Stimulated activated CD4-positive, alpha-beta T cell treated with anti-CD3 and anti-CD28 coated beads, Interleukin-12 subunit alpha, Interleukin-12 subunit beta, amount 100 ng/mL, for 24 hours (primary cell): ENCODE results near the gene COLEC11.
"Not testable (repeated sequence)": the region's sequence is repeated elsewhere in the genome, so short reads cannot be mapped to it uniquely, and the experiment has no call there.

Experiments
- DNase-seq, 2 experiments: peaks; one replicate each; pipeline ENCODE4 v3.0.0-alpha.2; 2020; ENCODE audit warnings: low read depth in 2 of 2

The COLEC11 gene

GRCh38 chr2:3625186-3625585 is 30.3 kb downstream of the COLEC11 start:
- DNase-seq, result no peak

- no peak for DNase-seq
These were observed 31.4 kb downstream of the COLEC11 start for GRCh38 chr2:3626118-3626811.

GRCh38 chr2:3626812-3627499 is 32.0 kb downstream of the COLEC11 start:
- no peak for DNase-seq

GRCh38 chr2:3627500-3628100 is 32.7 kb downstream of the COLEC11 start:
- DNase-seq, result no peak

- no peak for DNase-seq
These were observed 33.3 kb downstream of the COLEC11 start for GRCh38 chr2:3628241-3628679.

- no peak for DNase-seq
These were observed 33.9 kb downstream of the COLEC11 start for GRCh38 chr2:3628800-3629199.

- DNase-seq, result no peak
These were observed 35.7 kb downstream of the COLEC11 start for GRCh38 chr2:3630631-3631030.

GRCh38 chr2:3631161-3631850 is 36.4 kb downstream of the COLEC11 start:
- DNase-seq, result no peak

- no peak for DNase-seq
These were observed 37.1 kb downstream of the COLEC11 start for GRCh38 chr2:3631851-3632659.

GRCh38 chr2:3633089-3633981 is 38.4 kb downstream of the COLEC11 start:
- DNase-seq, result no peak

- DNase-seq, result no peak
These were observed 39.2 kb downstream of the COLEC11 start for GRCh38 chr2:3633982-3634595.

GRCh38 chr2:3634596-3635121 is 39.7 kb downstream of the COLEC11 start:
- no peak for DNase-seq

GRCh38 chr2:3635171-3635974 is 40.5 kb downstream of the COLEC11 start:
- no peak for DNase-seq

- not testable (repeated sequence) for DNase-seq
These were observed 41.0 kb downstream of the COLEC11 start for GRCh38 chr2:3635975-3636327.

- DNase-seq, result no peak
These were observed 41.8 kb downstream of the COLEC11 start for GRCh38 chr2:3636586-3637310.

GRCh38 chr2:3637311-3637675 is 42.4 kb downstream of the COLEC11 start:
- no peak for DNase-seq

GRCh38 chr2:3637692-3638455 is 43.0 kb downstream of the COLEC11 start:
- DNase-seq, result no peak

- DNase-seq, result no peak
These were observed 43.5 kb downstream of the COLEC11 start for GRCh38 chr2:3638456-3638810.
